GM12874 (cell line): Measurements from ENCODE around the gene WIPF1.

Experiments used
- TF ChIP-seq, protein P1 (sequence below): IDR thresholded peaks from 2 replicates; pipeline ENCODE4 v1.5.1; 2011; ENCODE audit warnings: low read depth, mild to moderate bottlenecking, control low read depth, low read length, moderate library complexity; ENCODE audit not compliant: insufficient read depth

WIPF1 gene

DNA sequence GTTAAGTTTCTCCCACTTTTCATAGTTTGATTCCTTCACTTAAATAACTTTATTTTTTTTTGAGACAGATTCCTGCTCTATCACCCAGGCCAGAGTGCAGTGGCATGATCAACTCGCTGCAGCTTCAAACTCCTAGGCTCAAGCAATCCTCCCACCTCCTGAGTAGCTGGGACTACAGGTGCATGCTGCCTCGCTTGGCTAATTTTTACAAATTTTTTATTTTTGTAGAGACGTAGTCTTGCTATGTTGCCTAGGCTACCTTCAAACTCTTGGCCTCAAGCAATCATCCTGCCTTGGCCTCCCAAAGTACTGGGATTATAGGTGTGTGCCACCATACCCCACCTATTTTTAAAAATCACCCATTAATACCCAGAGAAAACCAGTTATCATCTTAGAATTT is 14.2 kb upstream of the WIPF1 start:
- TF ChIP-seq, protein P1, sequence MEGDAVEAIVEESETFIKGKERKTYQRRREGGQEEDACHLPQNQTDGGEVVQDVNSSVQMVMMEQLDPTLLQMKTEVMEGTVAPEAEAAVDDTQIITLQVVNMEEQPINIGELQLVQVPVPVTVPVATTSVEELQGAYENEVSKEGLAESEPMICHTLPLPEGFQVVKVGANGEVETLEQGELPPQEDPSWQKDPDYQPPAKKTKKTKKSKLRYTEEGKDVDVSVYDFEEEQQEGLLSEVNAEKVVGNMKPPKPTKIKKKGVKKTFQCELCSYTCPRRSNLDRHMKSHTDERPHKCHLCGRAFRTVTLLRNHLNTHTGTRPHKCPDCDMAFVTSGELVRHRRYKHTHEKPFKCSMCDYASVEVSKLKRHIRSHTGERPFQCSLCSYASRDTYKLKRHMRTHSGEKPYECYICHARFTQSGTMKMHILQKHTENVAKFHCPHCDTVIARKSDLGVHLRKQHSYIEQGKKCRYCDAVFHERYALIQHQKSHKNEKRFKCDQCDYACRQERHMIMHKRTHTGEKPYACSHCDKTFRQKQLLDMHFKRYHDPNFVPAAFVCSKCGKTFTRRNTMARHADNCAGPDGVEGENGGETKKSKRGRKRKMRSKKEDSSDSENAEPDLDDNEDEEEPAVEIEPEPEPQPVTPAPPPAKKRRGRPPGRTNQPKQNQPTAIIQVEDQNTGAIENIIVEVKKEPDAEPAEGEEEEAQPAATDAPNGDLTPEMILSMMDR: no peak

DNA sequence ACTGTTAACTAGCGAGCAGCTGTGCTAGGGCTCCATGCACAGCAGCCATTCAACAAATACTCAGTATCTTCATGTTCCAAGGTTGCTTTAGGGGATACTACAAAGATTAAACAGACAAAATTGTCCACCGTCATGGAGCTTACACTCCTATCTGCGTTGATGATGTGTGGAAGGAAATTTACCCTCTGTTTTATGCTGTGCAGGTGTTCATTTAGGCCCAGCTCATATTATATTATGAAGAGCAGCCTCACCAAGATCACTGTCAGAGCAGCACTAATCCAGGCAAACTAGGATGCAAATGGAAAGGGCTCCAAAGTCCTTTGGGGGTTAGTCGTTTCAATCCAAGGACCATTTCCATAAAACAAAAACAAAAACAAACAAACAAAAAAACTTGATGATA is 13.4 kb upstream of the WIPF1 start:
- TF ChIP-seq, protein P1: no peak

DNA sequence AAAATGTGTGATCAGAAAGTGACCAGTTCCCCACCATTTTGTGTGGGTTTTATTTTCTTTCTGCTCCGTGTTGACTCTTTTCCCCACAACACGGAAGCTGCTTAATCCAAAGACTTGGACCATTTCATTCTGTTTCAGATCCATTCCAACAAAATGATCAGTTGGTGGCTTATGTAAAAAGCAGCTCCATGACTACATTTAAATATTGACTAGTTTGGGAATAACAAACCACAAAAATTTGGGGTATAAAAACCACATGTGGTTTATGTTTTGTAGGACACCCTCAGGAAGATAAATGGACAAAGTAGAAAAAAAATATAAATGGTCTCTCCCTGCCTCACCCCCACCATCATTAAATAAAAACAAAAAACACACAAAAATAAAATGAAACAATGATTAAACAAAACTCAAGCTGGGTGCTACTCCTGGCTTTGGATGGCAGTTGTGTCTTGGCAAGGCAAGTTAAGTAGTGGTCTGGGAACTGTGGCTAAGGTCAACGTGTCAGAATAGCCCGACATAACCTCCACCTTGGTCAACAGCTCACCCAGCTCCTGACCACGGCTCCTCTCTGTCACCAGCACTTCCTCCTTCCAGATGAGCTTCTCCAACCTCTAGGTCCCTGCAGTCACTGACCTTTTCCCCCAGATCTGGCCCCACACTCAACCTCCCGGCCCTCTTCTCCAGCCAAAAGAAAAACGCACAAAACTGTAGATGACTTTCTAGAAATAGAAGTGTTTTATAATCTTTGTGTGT is 12.8 kb upstream of the WIPF1 start:
- TF ChIP-seq, protein P1: no peak

DNA sequence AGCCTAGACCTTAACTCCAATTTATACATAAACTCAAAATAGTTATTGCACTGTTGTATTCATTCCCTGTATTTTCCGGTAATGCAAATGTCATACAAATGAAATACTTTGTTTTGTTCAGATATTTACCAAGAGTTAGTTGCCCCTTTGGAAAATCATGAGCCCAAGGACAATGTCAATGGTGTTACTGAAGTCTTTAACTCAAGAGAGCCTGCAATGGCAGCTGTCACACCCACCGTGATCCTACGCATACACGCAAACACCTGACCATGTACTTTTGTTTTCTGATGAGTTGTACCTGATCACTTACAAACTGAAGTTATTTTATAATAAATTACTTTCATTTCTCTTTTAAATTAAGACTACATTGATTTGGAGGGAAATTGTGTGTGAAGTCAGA is 11.7 kb upstream of the WIPF1 start:
- TF ChIP-seq, protein P1: no peak

DNA sequence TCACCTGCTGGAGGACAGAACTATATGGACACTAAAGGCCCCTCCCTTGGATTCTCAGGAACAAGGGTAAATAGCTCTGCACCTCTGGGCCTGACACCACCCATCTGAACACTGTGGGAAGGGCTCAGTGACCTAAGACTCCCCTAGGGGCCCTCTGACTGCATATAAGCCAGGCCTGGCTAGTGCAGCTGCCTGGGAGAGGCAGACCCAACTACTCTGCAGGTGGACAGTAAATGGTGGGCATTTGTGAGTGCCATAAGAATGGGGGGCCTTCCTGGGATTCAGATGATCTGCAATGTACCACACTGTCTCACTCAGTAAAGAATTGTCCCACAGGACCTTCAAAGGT is 11.2 kb upstream of the WIPF1 start:
- TF ChIP-seq, protein P1: no peak

DNA sequence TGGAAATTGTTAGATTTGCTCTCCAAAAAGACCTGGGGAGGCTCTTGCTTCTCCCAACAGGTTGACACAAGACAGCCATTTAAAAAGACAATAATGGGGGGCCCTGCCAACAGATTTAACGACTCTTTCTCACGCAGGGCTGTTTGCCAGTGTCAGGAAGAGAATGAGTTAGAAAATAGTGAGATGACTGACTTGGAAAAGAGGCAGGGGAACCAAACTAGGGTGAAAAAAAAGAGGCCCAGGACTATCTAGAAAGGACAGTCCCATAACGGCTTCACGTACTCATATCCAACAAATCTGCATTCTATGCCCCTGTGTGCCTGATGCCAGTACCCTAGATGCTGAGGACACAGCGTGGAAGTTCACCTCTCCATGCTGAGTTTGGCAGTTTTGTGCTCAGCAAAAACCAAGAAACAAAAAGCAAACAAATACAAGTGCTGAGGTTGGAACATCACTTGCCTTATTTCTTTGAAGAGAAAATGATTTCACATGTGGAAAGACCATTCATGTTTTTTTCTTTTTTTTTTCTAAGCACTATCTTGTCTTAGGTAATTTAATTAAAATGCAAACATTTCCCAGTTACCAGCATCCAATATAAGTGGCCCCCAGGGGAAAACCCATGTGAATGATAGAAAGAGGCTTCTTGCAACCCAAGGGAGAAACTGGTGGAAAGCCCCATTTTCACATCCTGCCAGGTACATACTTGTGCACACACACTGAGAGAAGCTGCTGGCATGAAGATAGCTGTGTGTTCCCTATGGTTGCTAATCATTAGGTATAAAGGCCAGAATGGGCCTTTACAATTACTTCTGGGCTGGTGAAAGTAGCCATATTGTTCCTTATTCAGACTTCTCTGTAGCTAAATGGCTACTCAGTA is 10.6 kb upstream of the WIPF1 start:
- TF ChIP-seq, protein P1: no peak

DNA sequence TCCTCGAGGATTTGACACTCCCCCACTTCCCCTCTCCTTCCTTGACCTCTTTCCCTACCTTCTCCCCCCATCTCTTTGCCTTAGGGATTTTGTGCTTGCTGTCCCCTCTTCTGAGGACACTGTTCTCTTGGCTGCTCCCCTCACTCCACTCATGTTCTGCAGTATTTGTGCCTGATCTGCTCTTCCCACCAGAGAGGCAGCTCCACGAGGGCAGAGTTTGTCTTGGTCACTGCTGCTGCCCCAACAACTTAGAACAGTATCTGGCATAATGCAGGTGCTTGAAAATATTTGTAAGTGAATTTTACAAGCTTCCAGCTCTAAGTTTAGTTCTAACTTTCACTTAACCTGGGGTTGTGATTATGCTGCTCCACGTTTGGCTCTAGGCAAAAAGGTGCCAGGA is 10.0 kb upstream of the WIPF1 start:
- TF ChIP-seq, protein P1: no peak
